GM12875 (cell line): ENCODE measurements around the gene ZBTB46.

Experiments
- H3K4me3 ChIP-seq: one replicate; pipeline ENCODE4 v1.5.1; 2011; ENCODE audit warnings: low read depth, low read length, control low read depth
- CTCF ChIP-seq: IDR thresholded peaks from 2 replicates; pipeline ENCODE4 v1.5.1; 2011; ENCODE audit warnings: low read depth, mild to moderate bottlenecking, control low read depth, inconsistent platforms, low read length, moderate library complexity, borderline replicate concordance; ENCODE audit not compliant: insufficient read depth

ZBTB46 gene

GRCh38 chr20:63698739-63699465 lies 132.2 kb downstream of the ZBTB46 start:
- TF ChIP-seq CTCF, result no peak
- H3K4me3 ChIP-seq, result no peak overlapping the region

GRCh38 chr20:63697868-63698545 lies 133.1 kb downstream of the ZBTB46 start:
- no peak overlapping the region for H3K4me3 ChIP-seq
- no peak for TF ChIP-seq CTCF

- no peak overlapping the region for H3K4me3 ChIP-seq
- TF ChIP-seq CTCF, result no peak
Measured at GRCh38 chr20:63697357-63697867, 133.7 kb downstream of the ZBTB46 start.

- TF ChIP-seq CTCF, result no peak
- no peak within 1 kb of the TSS for H3K4me3 ChIP-seq
Measured at GRCh38 chr20:63696628-63697356, 134.3 kb downstream of the ZBTB46 start, which contains the start of gene TNFRSF6B. Gene TNFRSF6B, plus strand, starts transcription at chr20:63696652. Its CDS starts 116 bp downstream, at chr20:63696768.

- TF ChIP-seq CTCF, result no peak
- no peak overlapping the region for H3K4me3 ChIP-seq
Measured at GRCh38 chr20:63696306-63696627, 134.8 kb downstream of the ZBTB46 start.

GRCh38 chr20:63695424-63696305 lies 135.4 kb downstream of the ZBTB46 start:
- no peak overlapping the region for H3K4me3 ChIP-seq
- TF ChIP-seq CTCF, result no peak
